ENCODE results near the gene ZMIZ1. TPM values are rescaled to one million over a fixed set of nuclear protein-coding genes. Genes with fewer than 3 reads are reported as not detected.

The ZMIZ1 gene
- polyA plus RNA-seq, 1 donor from 2014 or later, result 26.8 TPM

DNA sequence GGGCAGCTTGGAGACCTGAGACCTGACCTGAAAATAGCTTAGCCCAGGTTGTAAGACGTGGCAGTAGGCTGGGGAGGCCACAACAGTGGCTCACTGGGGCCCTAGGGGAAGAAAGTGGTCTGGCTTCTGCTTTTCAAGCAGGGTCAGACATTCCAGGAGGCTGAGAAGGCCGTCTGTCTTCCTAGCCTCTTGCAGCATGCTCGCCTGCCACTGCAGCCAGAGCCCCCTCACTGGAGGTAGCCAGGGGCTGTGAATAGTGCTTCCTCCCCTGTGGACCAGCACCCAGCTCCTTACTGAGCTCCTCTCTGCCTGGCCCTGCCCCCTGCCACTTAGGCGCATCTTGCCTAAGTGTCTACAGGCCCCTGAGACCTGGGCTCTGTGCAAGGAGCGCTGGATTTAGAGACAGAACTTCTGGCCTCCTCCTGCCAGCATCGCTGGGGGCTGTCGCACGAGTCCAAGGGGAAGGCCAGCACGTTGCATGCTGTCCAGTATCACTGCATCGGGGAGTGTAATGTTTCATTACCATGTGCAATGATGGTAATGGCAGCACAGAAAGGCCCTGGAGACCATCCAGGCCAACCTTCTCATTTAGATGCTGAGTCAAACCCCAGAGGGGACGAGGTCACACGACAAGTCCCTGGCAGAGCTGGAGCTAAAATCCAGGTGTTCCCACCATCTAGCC lies 12.7 kb downstream of the ZMIZ1 start:
- Histone ChIP-seq H4K20me1 (ENCODE audit: insufficient read depth) (peaks cover 50% of the 10 kb centered on the region), H3K4me2 (ENCODE audit: low read length) (no peak overlapping the region), H3F3A (ENCODE audit: insufficient read depth, low read length, poor library complexity, severe bottlenecking) (no peaks in the 10 kb centered on the region), H3K9me3 (ENCODE audit: low read length) (no peaks in the 10 kb centered on the region), H2AFZ (ENCODE audit: low read depth, low read length) (no peak overlapping the region), H3K9ac (ENCODE audit: low read length) (no peak overlapping the region), H3K27ac (ENCODE audit: low read length) (no peak overlapping the region), H3K9me2 (ENCODE audit: insufficient read depth, low read length) (no peaks in the 10 kb centered on the region), H3K79me2 (replicated peaks; ENCODE audit: insufficient read depth, low read length) (peaks cover 98% of the 10 kb centered on the region), H3K4me3 (ENCODE audit: low read length) (no peak overlapping the region), H3K27me3 (ENCODE audit: insufficient read depth, low read depth, low read length) (no peaks in the 10 kb centered on the region), H3K36me3 (ENCODE audit: insufficient read depth, low read length) (no peaks in the 10 kb centered on the region)
- no peak for TF ChIP-seq TAF1 (IDR thresholded peaks at IDR 0.05; ENCODE audit: low read depth)
- TF ChIP-seq MXI1 (conservative IDR thresholded peaks at IDR 0.05; ENCODE audit: poor library complexity, severe bottlenecking), result no peak
- TF ChIP-seq EP300 (conservative IDR thresholded peaks at IDR 0.05; ENCODE audit: poor library complexity, severe bottlenecking), result no peak
- no peak for TF ChIP-seq EZH2 (IDR thresholded peaks at IDR 0.05; ENCODE audit: borderline replicate concordance, insufficient read depth, low read length, poor library complexity, severe bottlenecking)
- TF ChIP-seq, protein P1, sequence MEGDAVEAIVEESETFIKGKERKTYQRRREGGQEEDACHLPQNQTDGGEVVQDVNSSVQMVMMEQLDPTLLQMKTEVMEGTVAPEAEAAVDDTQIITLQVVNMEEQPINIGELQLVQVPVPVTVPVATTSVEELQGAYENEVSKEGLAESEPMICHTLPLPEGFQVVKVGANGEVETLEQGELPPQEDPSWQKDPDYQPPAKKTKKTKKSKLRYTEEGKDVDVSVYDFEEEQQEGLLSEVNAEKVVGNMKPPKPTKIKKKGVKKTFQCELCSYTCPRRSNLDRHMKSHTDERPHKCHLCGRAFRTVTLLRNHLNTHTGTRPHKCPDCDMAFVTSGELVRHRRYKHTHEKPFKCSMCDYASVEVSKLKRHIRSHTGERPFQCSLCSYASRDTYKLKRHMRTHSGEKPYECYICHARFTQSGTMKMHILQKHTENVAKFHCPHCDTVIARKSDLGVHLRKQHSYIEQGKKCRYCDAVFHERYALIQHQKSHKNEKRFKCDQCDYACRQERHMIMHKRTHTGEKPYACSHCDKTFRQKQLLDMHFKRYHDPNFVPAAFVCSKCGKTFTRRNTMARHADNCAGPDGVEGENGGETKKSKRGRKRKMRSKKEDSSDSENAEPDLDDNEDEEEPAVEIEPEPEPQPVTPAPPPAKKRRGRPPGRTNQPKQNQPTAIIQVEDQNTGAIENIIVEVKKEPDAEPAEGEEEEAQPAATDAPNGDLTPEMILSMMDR (IDR thresholded peaks at IDR 0.05; ENCODE audit: poor library complexity, severe bottlenecking), result no peak
- no peak for TF ChIP-seq POLR2AphosphoS5 (IDR thresholded peaks at IDR 0.05)
- no peak for TF ChIP-seq SMC3 (conservative IDR thresholded peaks at IDR 0.05; ENCODE audit: poor library complexity)
- TF ChIP-seq, protein P2, sequence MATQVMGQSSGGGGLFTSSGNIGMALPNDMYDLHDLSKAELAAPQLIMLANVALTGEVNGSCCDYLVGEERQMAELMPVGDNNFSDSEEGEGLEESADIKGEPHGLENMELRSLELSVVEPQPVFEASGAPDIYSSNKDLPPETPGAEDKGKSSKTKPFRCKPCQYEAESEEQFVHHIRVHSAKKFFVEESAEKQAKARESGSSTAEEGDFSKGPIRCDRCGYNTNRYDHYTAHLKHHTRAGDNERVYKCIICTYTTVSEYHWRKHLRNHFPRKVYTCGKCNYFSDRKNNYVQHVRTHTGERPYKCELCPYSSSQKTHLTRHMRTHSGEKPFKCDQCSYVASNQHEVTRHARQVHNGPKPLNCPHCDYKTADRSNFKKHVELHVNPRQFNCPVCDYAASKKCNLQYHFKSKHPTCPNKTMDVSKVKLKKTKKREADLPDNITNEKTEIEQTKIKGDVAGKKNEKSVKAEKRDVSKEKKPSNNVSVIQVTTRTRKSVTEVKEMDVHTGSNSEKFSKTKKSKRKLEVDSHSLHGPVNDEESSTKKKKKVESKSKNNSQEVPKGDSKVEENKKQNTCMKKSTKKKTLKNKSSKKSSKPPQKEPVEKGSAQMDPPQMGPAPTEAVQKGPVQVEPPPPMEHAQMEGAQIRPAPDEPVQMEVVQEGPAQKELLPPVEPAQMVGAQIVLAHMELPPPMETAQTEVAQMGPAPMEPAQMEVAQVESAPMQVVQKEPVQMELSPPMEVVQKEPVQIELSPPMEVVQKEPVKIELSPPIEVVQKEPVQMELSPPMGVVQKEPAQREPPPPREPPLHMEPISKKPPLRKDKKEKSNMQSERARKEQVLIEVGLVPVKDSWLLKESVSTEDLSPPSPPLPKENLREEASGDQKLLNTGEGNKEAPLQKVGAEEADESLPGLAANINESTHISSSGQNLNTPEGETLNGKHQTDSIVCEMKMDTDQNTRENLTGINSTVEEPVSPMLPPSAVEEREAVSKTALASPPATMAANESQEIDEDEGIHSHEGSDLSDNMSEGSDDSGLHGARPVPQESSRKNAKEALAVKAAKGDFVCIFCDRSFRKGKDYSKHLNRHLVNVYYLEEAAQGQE (IDR thresholded peaks at IDR 0.05; ENCODE audit: borderline replicate concordance), result no peak
- TF ChIP-seq RAD21 (conservative IDR thresholded peaks at IDR 0.05), result no peak

DNA sequence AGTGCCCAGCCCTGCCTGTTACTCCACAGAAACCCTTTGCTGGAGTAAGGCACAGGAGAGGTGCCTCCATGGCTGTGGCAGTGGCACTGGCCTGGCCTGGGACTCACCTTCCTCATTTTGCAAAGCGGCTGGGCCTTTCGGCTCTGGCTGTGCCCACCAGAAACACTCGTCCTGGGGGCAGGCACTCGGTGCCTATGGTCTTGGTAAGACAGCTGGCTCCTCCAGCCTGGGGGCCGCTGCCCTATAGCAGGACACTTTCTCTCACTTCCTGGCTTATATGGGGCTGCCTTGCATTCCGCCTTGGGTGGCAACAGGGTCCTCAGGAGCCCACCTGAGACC lies 13.2 kb downstream of the ZMIZ1 start:
- H3K79me2 ChIP-seq (replicated peaks; ENCODE audit: insufficient read depth, low read length), result peaks cover 98% of the 10 kb centered on the region
- H4K20me1 ChIP-seq (ENCODE audit: insufficient read depth), result peaks cover 46% of the 10 kb centered on the region
- H3K27ac ChIP-seq (ENCODE audit: low read length), result no peak overlapping the region

More for the DNA sequence above, 13.2 kb downstream of the ZMIZ1 start:
- H3K4me2 ChIP-seq (ENCODE audit: low read length), result no peak overlapping the region
- H3F3A ChIP-seq (ENCODE audit: insufficient read depth, low read length, poor library complexity, severe bottlenecking), result no peaks in the 10 kb centered on the region
- no peaks in the 10 kb centered on the region for H3K27me3 ChIP-seq (ENCODE audit: insufficient read depth, low read depth, low read length)
- H3K4me3 ChIP-seq (ENCODE audit: low read length), result no peak overlapping the region
- no peak overlapping the region for H3K9ac ChIP-seq (ENCODE audit: low read length)
- no peaks in the 10 kb centered on the region for H3K9me2 ChIP-seq (ENCODE audit: insufficient read depth, low read length)
- TF ChIP-seq POLR2AphosphoS5 (IDR thresholded peaks at IDR 0.05), result no peak
- TF ChIP-seq EZH2 (IDR thresholded peaks at IDR 0.05; ENCODE audit: borderline replicate concordance, insufficient read depth, low read length, poor library complexity, severe bottlenecking), result no peak
- TF ChIP-seq, protein P2 (IDR thresholded peaks at IDR 0.05; ENCODE audit: borderline replicate concordance), result no peak
- TF ChIP-seq MXI1 (conservative IDR thresholded peaks at IDR 0.05; ENCODE audit: poor library complexity, severe bottlenecking), result no peak
- TF ChIP-seq EP300 (conservative IDR thresholded peaks at IDR 0.05; ENCODE audit: poor library complexity, severe bottlenecking), result no peak
- TF ChIP-seq, protein P1 (IDR thresholded peaks at IDR 0.05; ENCODE audit: poor library complexity, severe bottlenecking), result no peak
- TF ChIP-seq TAF1 (IDR thresholded peaks at IDR 0.05; ENCODE audit: low read depth), result no peak
- no peak for TF ChIP-seq SMC3 (conservative IDR thresholded peaks at IDR 0.05; ENCODE audit: poor library complexity)
- TF ChIP-seq RAD21 (conservative IDR thresholded peaks at IDR 0.05), result no peak
- H3K36me3 ChIP-seq (ENCODE audit: insufficient read depth, low read length), result no peaks in the 10 kb centered on the region
- H2AFZ ChIP-seq (ENCODE audit: low read depth, low read length), result no peak overlapping the region
- no peaks in the 10 kb centered on the region for H3K9me3 ChIP-seq (ENCODE audit: low read length)
